GM21515 (cell line): ENCODE measurements around the gene UAP1.

Source experiments
- ATAC-seq: cut with Tn5 transposase; IDR thresholded peaks from one replicate; pipeline ENCODE4 v1.9.1; 2021; ENCODE audit not compliant: unreplicated experiment

The UAP1 gene

GRCh38 chr1:162612606-162613400 lies 51.3 kb downstream of the UAP1 start:
- no peak for ATAC-seq

- ATAC-seq = no peak
Measured at GRCh38 chr1:162616848-162617247, 55.3 kb downstream of the UAP1 start.

GRCh38 chr1:162617513-162617912 lies 56.0 kb downstream of the UAP1 start:
- no peak for ATAC-seq

- ATAC-seq = no peak
Measured at GRCh38 chr1:162619076-162619475, 57.6 kb downstream of the UAP1 start.

GRCh38 chr1:162621256-162621655 lies 59.7 kb downstream of the UAP1 start:
- ATAC-seq = no peak

GRCh38 chr1:162625679-162626078 lies 64.2 kb downstream of the UAP1 start:
- ATAC-seq = no peak

GRCh38 chr1:162626094-162626493 lies 64.6 kb downstream of the UAP1 start:
- ATAC-seq = no peak

- no peak for ATAC-seq
Measured at GRCh38 chr1:162626761-162627160, 65.2 kb downstream of the UAP1 start.

GRCh38 chr1:162627662-162628296 lies 66.3 kb downstream of the UAP1 start:
- no peak for ATAC-seq

GRCh38 chr1:162629077-162629627 lies 67.6 kb downstream of the UAP1 start:
- no peak for ATAC-seq

- ATAC-seq = no peak
Measured at GRCh38 chr1:162629651-162630050, 68.1 kb downstream of the UAP1 start.

GRCh38 chr1:162631546-162632191 lies 70.1 kb downstream of the UAP1 start:
- ATAC-seq = no peak

- no peak for ATAC-seq
Measured at GRCh38 chr1:162632217-162632666, 70.7 kb downstream of the UAP1 start, which contains the start of gene DDR2. DDR2 (plus strand) TSS chr1:162632464; CDS start chr1:162719064, 86,600 bp downstream.

GRCh38 chr1:162632698-162633080 lies 71.2 kb downstream of the UAP1 start:
- no peak for ATAC-seq

GRCh38 chr1:162633081-162633762 lies 71.7 kb downstream of the UAP1 start:
- ATAC-seq = peak; percentile 72

GRCh38 chr1:162635418-162635817 lies 73.9 kb downstream of the UAP1 start:
- no peak for ATAC-seq

- ATAC-seq = no peak
Measured at GRCh38 chr1:162639718-162640117, 78.2 kb downstream of the UAP1 start.

GRCh38 chr1:162641114-162641513 lies 79.6 kb downstream of the UAP1 start:
- no peak for ATAC-seq

GRCh38 chr1:162644986-162645314 lies 83.4 kb downstream of the UAP1 start:
- no peak for ATAC-seq

GRCh38 chr1:162645666-162646065 lies 84.1 kb downstream of the UAP1 start:
- ATAC-seq = no peak

- ATAC-seq = no peak
Measured at GRCh38 chr1:162649583-162649982, 88.1 kb downstream of the UAP1 start.
